ENCODE results near the gene ENTPD8.

The ENTPD8 gene

GRCh38 chr9:137421838-137422603 lies 19.1 kb downstream of the ENTPD8 start:
- TF ChIP-seq EZH2phosphoT487 (IDR thresholded peaks at IDR 0.05; ENCODE audit: low read depth) (no peak), CTCF (IDR thresholded peaks at IDR 0.05; ENCODE audit: low read depth, low read length) (no peak)
- peaks cover 15% of the 10 kb centered on the region for H3K79me2 ChIP-seq (ENCODE audit: low read length)
- peak overlapping the region; percentile 31 for H2AFZ ChIP-seq (ENCODE audit: low read depth, low read length)
- H4K20me1 ChIP-seq (ENCODE audit: insufficient read depth, low read length) = peaks cover 3% of the 10 kb centered on the region; the same call in 1 of the 2 replicates
- peaks cover 19% of the 10 kb centered on the region for H3K4me1 ChIP-seq (ENCODE audit: low read length)
- H3K4me3 ChIP-seq (ENCODE audit: low read length) = peak overlapping the region; percentile 88
- H3K27me3 ChIP-seq (ENCODE audit: low read depth, low read length) = no peaks in the 10 kb centered on the region
- H3K9ac ChIP-seq (ENCODE audit: low read length) = peak overlapping the region; percentile 73
- no peaks in the 10 kb centered on the region for H3K9me3 ChIP-seq (ENCODE audit: insufficient read depth, low read length)
- peak overlapping the region; percentile 75 for H3K4me2 ChIP-seq (ENCODE audit: low read length)
- no peak overlapping the region for H3K27ac ChIP-seq (ENCODE audit: low read length)
- no peaks in the 10 kb centered on the region for H3K36me3 ChIP-seq (replicated peaks; ENCODE audit: low read depth, low read length)

- Histone ChIP-seq H3K4me1 (ENCODE audit: low read length) (peaks cover 5% of the 10 kb centered on the region), H3K79me2 (ENCODE audit: low read length) (peaks cover 12% of the 10 kb centered on the region), H3K36me3 (replicated peaks; ENCODE audit: low read depth, low read length) (no peaks in the 10 kb centered on the region), H3K4me2 (ENCODE audit: low read length) (no peak overlapping the region), H3K9me3 (ENCODE audit: insufficient read depth, low read length) (no peaks in the 10 kb centered on the region), H4K20me1 (ENCODE audit: insufficient read depth, low read length) (peaks cover 7% of the 10 kb centered on the region; the same call in 1 of the 2 replicates), H3K9ac (ENCODE audit: low read length) (no peak overlapping the region), H3K27ac (ENCODE audit: low read length) (no peak overlapping the region), H3K4me3 (ENCODE audit: low read length) (no peak overlapping the region), H3K27me3 (ENCODE audit: low read depth, low read length) (no peaks in the 10 kb centered on the region), H2AFZ (ENCODE audit: low read depth, low read length) (no peak overlapping the region)
- no peak for TF ChIP-seq EZH2phosphoT487 (IDR thresholded peaks at IDR 0.05; ENCODE audit: low read depth)
- no peak for TF ChIP-seq CTCF (IDR thresholded peaks at IDR 0.05; ENCODE audit: low read depth, low read length)
Observed at GRCh38 chr9:137417161-137418021, 23.8 kb downstream of the ENTPD8 start.

- Histone ChIP-seq H3K4me1 (ENCODE audit: low read length) (peaks cover 9% of the 10 kb centered on the region), H3K4me3 (ENCODE audit: low read length) (no peak overlapping the region), H2AFZ (ENCODE audit: low read depth, low read length) (no peak overlapping the region), H3K27ac (ENCODE audit: low read length) (no peak overlapping the region), H3K79me2 (ENCODE audit: low read length) (peaks cover 5% of the 10 kb centered on the region), H4K20me1 (ENCODE audit: insufficient read depth, low read length) (peaks cover 7% of the 10 kb centered on the region; the same call in 1 of the 2 replicates), H3K36me3 (replicated peaks; ENCODE audit: low read depth, low read length) (no peaks in the 10 kb centered on the region), H3K4me2 (ENCODE audit: low read length) (no peak overlapping the region), H3K9ac (ENCODE audit: low read length) (no peak overlapping the region), H3K27me3 (ENCODE audit: low read depth, low read length) (no peaks in the 10 kb centered on the region), H3K9me3 (ENCODE audit: insufficient read depth, low read length) (no peaks in the 10 kb centered on the region)
- TF ChIP-seq EZH2phosphoT487 (IDR thresholded peaks at IDR 0.05; ENCODE audit: low read depth) (no peak), CTCF (IDR thresholded peaks at IDR 0.05; ENCODE audit: low read depth, low read length) (no peak)
Observed at GRCh38 chr9:137416563-137417151, 24.5 kb downstream of the ENTPD8 start.
